ENCODE results near the gene DDX10. TPM values are rescaled to one million over a fixed set of nuclear protein-coding genes. Genes with fewer than 3 reads are reported as not detected.

DDX10 gene
- total and polyA plus RNA-seq, 4 donors: 8.0 to 11.8 (median 9.0) TPM

DNA sequence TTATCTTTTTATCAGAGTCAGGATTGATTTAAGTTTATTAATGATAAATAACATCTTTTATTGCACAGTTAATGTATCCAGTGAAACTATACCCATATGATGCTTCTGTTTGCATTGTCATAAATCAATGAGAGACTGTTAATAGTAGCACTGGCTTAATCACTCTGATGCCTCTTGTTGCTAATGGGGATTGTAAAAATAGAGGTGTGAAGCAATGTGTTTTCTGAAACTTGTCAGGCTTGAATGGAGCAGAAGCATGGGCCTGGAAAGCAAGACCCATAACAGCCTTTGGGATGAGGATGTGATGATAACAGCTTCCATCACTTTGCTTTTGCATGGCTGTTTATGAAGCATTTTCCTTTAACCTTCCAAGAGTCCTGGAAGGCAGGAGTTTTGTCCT lies 319.7 kb downstream of the DDX10 start (continued):
- no peak for TF ChIP-seq ZBTB33 (IDR thresholded peaks at IDR 0.05)
- no peak for TF ChIP-seq GABPA (IDR thresholded peaks at IDR 0.05 in 1 of 2, conservative IDR thresholded peaks at IDR 0.05 in 1 of 2)
- no peak for TF ChIP-seq RXRA (IDR thresholded peaks at IDR 0.05)

DNA sequence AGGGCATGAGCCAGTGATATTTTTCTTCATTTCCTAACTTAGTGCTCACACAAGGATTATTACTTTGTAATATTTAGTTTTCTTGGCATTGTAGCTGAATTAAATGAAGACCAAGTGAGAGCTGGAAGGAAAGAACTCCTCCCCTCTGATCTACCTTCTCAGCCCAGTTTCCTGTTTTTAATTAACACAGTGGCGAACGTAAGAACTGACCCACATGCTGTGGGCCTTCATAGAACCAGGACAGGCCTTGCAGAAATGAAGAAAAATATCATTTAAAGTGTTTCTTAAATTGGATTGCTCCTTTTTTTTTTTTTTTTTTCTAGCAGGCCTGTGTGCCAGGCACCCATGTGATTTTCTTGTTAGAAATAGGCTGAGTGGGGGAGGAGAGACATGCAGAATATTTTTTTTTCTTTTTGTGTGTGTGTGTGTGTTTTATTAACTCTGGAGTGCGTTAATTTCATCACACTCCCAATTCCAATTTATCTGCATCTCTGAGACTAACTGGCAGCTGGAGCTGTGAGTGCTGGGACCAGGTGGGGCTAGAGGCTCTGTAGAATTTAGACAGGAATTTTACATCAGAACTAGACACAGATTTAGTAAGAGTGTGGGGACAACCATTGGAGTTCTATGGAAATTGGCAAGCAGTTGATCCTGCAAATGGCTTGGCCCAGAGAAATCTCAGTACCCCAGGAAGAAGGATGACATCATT lies 320.5 kb downstream of the DDX10 start:
- Histone ChIP-seq H3K4me1 (ENCODE audit: control insufficient read depth in 4 of 4, insufficient read depth in 4 of 4, low read length in 3 of 4) (no peaks in the 10 kb centered on the region), H3K9me3 (ENCODE audit: control insufficient read depth in 4 of 4, low read length in 3 of 4) (no peaks in the 10 kb centered on the region), H3K27me3 (ENCODE audit: control insufficient read depth in 4 of 4, insufficient read depth in 4 of 4, low read length in 3 of 4) (peaks cover 0 to 2% (median 0%) of the 10 kb centered on the region in 4 donors), H3K27ac (ENCODE audit: low read depth in 1 of 2, low read length in 2 of 2) (no peak overlapping the region), H3K9ac (ENCODE audit: low read depth in 1 of 2, low read length in 2 of 2) (no peak overlapping the region), H3K4me3 (ENCODE audit: low read depth in 1 of 3, low read length in 3 of 3) (no peak overlapping the region), H3K36me3 (ENCODE audit: control insufficient read depth in 4 of 4, insufficient read depth in 3 of 4, low read depth in 1 of 4, low read length in 3 of 4) (no peaks in the 10 kb centered on the region)
- WGBS: 70% methylated on average over 3 of the region's 3 CpGs
- DNase-seq (ENCODE audit: low spot score): no peak
- TF ChIP-seq SP1 (IDR thresholded peaks at IDR 0.05) (no peak), MAX (IDR thresholded peaks at IDR 0.05) (no peak), RAD21 (IDR thresholded peaks at IDR 0.05) (no peak), FOXA2 (IDR thresholded peaks at IDR 0.05) (no peak), YY1 (IDR thresholded peaks at IDR 0.05) (no peak), CTCF (IDR thresholded peaks at IDR 0.05; ENCODE audit: low read depth, low read length, missing input control) (no peak), TAF1 (conservative IDR thresholded peaks at IDR 0.05) (no peak), ATF3 (IDR thresholded peaks at IDR 0.05) (no peak), NR2F2 (IDR thresholded peaks at IDR 0.05) (no peak), JUND (IDR thresholded peaks at IDR 0.05) (no peak), HNF4A (conservative IDR thresholded peaks at IDR 0.05) (no peak), ZBTB33 (IDR thresholded peaks at IDR 0.05) (no peak)

GRCh38 chr11:108985945-108986279 lies 321.0 kb downstream of the DDX10 start:
- Histone ChIP-seq H3K27ac (ENCODE audit: low read depth in 1 of 2, low read length in 2 of 2) (no peak overlapping the region), H3K9ac (ENCODE audit: low read depth in 1 of 2, low read length in 2 of 2) (no peak overlapping the region), H3K4me1 (ENCODE audit: control insufficient read depth in 4 of 4, insufficient read depth in 4 of 4, low read length in 3 of 4) (no peaks in the 10 kb centered on the region), H3K36me3 (ENCODE audit: control insufficient read depth in 4 of 4, insufficient read depth in 3 of 4, low read depth in 1 of 4, low read length in 3 of 4) (no peaks in the 10 kb centered on the region), H3K27me3 (ENCODE audit: control insufficient read depth in 4 of 4, insufficient read depth in 4 of 4, low read length in 3 of 4) (peaks cover 0 to 2% (median 0%) of the 10 kb centered on the region in 4 donors), H3K4me3 (ENCODE audit: low read depth in 1 of 3, low read length in 3 of 3) (no peak overlapping the region), H3K9me3 (ENCODE audit: control insufficient read depth in 4 of 4, low read length in 3 of 4) (no peaks in the 10 kb centered on the region)
- TF ChIP-seq TAF1 (conservative IDR thresholded peaks at IDR 0.05): no peak
- no peak for DNase-seq (ENCODE audit: low spot score)
- 85% methylated on average over 1 of the region's 1 CpG for WGBS

Other genes with a start within 250 kb of the DDX10 start
- gene C11orf65, start 197.5 kb upstream of the DDX10 start, total RNA-seq: under 1 TPM; 0.61 to 0.75 TPM
- gene C11orf65, start 197.5 kb upstream of the DDX10 start, polyA plus RNA-seq: 1 to 10 TPM in 1 of 2 donors, under 1 TPM in 1; 0.33 to 1.2 TPM
- gene POGLUT3, start 166.7 kb upstream of the DDX10 start, total RNA-seq: 1 to 10 TPM; 7.4 to 8.8 TPM
- gene POGLUT3, start 166.7 kb upstream of the DDX10 start, polyA plus RNA-seq: 1 to 10 TPM; 5.8 to 7.8 TPM
- gene EXPH5, start 71.3 kb upstream of the DDX10 start, total RNA-seq: 1 to 10 TPM in 1 of 2 donors, under 1 TPM in 1; 0.47 to 6.1 TPM
- 1 to 10 TPM in 1 of 2 donors, under 1 TPM in 1; 0.65 to 2.3 TPM for gene EXPH5, start 71.3 kb upstream of the DDX10 start, polyA plus RNA-seq